ENCODE data around the gene SOX6.

The SOX6 gene

GRCh38 chr11:15920856-15921629 is 435.3 kb downstream of the SOX6 start:
- DNase-seq: no peak

GRCh38 chr11:15918674-15919073 is 437.7 kb downstream of the SOX6 start:
- no peak for DNase-seq

- no peak for DNase-seq
Observed at GRCh38 chr11:15918212-15918611, 438.1 kb downstream of the SOX6 start.
